ENCODE data around the gene MEIS2.

GRCh38 chr15:36905908-36906307, 194.4 kb downstream of the MEIS2 start:
- TF ChIP-seq CTCF (IDR thresholded peaks at IDR 0.05) (no peak), POLR2AphosphoS5 (IDR thresholded peaks at IDR 0.05) (no peak)
